Measurements from ENCODE around the gene GRIP1. TPM values are rescaled to one million over a fixed set of nuclear protein-coding genes. Genes with fewer than 3 reads are reported as not detected.

The GRIP1 gene
- total RNA-seq, 6 donors from 2014 or later, result 0.33 to 5.2 (median 1.7) TPM

DNA sequence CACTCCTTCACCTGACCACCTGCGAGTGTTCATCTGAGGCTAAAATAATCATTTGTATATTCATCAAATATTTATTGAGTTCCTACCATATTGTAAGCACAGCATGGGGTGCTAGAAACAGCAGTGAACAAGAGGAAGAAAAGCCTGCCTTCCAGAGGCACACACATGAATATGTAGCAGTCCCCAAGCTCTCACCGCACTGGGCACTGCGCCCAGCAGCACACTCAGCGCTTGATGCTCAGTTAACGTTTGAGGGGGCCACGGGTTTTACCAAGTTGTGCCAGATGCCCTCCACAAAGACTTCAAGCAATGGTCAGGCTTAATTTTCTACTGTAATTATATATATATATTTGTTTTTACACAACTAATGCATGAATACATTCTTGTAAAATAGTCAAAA, 324.6 kb downstream of the GRIP1 start:
- TF ChIP-seq POLR2A (IDR thresholded peaks at IDR 0.05) (no peak), POLR2AphosphoS5 (IDR thresholded peaks at IDR 0.05) (no peak), EP300 (IDR thresholded peaks at IDR 0.05) (no peak)
- TF ChIP-seq, protein P1, sequence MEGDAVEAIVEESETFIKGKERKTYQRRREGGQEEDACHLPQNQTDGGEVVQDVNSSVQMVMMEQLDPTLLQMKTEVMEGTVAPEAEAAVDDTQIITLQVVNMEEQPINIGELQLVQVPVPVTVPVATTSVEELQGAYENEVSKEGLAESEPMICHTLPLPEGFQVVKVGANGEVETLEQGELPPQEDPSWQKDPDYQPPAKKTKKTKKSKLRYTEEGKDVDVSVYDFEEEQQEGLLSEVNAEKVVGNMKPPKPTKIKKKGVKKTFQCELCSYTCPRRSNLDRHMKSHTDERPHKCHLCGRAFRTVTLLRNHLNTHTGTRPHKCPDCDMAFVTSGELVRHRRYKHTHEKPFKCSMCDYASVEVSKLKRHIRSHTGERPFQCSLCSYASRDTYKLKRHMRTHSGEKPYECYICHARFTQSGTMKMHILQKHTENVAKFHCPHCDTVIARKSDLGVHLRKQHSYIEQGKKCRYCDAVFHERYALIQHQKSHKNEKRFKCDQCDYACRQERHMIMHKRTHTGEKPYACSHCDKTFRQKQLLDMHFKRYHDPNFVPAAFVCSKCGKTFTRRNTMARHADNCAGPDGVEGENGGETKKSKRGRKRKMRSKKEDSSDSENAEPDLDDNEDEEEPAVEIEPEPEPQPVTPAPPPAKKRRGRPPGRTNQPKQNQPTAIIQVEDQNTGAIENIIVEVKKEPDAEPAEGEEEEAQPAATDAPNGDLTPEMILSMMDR (IDR thresholded peaks at IDR 0.05), result no peak

DNA sequence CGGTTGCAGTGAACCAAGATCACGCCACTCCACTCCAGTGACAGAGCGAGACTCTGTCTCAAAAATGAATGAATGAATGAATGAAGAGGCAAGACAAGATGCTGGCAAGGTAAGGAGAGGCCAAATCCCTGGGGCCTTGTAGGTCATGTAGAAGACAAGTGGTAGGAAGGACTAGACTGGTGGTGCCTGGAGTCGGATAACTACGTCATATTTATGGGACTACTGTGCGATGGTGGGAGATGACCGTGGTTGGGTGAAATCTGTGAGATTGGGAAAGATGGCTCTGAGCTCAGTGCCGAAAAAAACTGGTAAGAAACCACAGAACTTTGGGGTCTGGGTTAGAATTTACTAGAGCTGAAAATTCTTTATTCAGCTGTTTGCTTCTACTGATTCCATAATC, 326.0 kb downstream of the GRIP1 start:
- no peak for DNase-seq
- Histone ChIP-seq H3K27ac (no peak overlapping the region), H3K4me1 (no peaks in the 10 kb centered on the region), H3K27me3 (no peaks in the 10 kb centered on the region), H3K36me3 (no peaks in the 10 kb centered on the region), H3K4me3 (no peak overlapping the region), H3K9me3 (no peaks in the 10 kb centered on the region)
- TF ChIP-seq POLR2AphosphoS5 (IDR thresholded peaks at IDR 0.05), result no peak
- no peak for TF ChIP-seq POLR2A (IDR thresholded peaks at IDR 0.05)
- no peak for TF ChIP-seq EP300 (IDR thresholded peaks at IDR 0.05)
- TF ChIP-seq, protein P1 (IDR thresholded peaks at IDR 0.05), result no peak
- WGBS, 2 donors, result 94 to 96% methylated on average over 8 of the region's 8 CpGs
- ATAC-seq (ENCODE audit: low FRiP score in 2 of 2), result no peak

More for the DNA sequence above, 324.6 kb downstream of the GRIP1 start:
- ATAC-seq (ENCODE audit: low FRiP score in 2 of 2) (no peak), DNase-seq (peak in 1 of 2 donors; percentile 20)
- Histone ChIP-seq H3K27me3 (no peaks in the 10 kb centered on the region), H3K9me3 (no peaks in the 10 kb centered on the region), H3K4me1 (no peaks in the 10 kb centered on the region), H3K4me3 (no peak overlapping the region), H3K36me3 (no peaks in the 10 kb centered on the region), H3K27ac (no peak overlapping the region)
- 78% methylated on average over 6 of the region's 6 CpGs for WGBS, 2 donors

DNA sequence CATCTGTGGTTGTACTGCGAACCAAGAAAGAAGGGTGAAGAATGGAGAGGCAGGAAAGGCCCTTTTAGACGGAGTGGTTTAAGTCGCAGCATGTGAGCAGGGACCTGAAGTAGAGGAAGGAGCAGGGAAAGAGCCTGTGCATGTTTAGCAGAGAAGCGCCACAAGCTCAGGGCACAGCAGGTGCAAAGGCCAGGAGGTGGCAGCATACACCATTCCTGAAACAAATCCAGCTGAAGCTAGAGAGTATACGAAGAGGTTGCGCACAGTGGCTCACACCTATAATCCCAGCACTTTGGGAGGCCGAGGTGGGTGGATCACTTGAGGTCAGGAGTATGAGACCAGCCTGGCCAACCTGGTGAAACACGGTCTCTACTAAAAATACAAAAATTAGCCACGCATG, 326.7 kb downstream of the GRIP1 start:
- Histone ChIP-seq H3K27me3 (no peaks in the 10 kb centered on the region), H3K4me3 (no peak overlapping the region), H3K9me3 (no peaks in the 10 kb centered on the region), H3K4me1 (no peaks in the 10 kb centered on the region), H3K27ac (no peak overlapping the region), H3K36me3 (no peaks in the 10 kb centered on the region)
- ATAC-seq (ENCODE audit: low FRiP score in 2 of 2), result no peak
- DNase-seq, result peak in 1 of 2 donors; percentile 29
- TF ChIP-seq EP300 (IDR thresholded peaks at IDR 0.05), result no peak
- TF ChIP-seq, protein P1 (IDR thresholded peaks at IDR 0.05), result peak in 4 of 6 experiments; percentile 19 to 35 (median 26)
- WGBS, 2 donors, result 74 to 89% methylated on average over 9 of the region's 9 CpGs

DNA sequence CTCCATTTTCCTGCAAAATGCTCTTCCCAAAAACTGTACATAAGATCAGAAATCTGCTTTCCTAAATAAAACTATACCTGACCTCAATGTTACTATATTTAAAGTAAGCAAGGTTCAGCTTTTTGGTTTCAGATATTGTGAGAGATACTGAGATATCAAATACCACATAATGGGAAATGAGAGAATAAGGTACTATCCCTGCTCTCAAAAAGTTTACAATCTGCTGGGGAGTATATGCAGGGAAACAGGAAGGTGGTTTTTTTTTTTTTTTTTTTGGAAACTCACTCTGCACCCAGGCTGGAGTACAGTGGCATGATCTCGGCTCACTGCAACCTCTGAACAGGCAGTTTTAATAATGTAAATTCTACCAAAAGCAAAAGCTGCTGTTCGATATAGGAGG, 327.6 kb downstream of the GRIP1 start:
- Histone ChIP-seq H3K4me1 (no peaks in the 10 kb centered on the region), H3K4me3 (no peak overlapping the region), H3K27me3 (no peaks in the 10 kb centered on the region), H3K9me3 (no peaks in the 10 kb centered on the region), H3K36me3 (no peaks in the 10 kb centered on the region), H3K27ac (no peak overlapping the region)
- no peak for ATAC-seq (ENCODE audit: low FRiP score in 2 of 2)
- WGBS, 2 donors, result 89 to 91% methylated on average over 2 of the region's 2 CpGs
- DNase-seq, result no peak
- no peak for TF ChIP-seq POLR2AphosphoS5 (IDR thresholded peaks at IDR 0.05)
- TF ChIP-seq, protein P1 (IDR thresholded peaks at IDR 0.05), result no peak
- TF ChIP-seq POLR2A (IDR thresholded peaks at IDR 0.05), result no peak
- no peak for TF ChIP-seq EP300 (IDR thresholded peaks at IDR 0.05)

DNA sequence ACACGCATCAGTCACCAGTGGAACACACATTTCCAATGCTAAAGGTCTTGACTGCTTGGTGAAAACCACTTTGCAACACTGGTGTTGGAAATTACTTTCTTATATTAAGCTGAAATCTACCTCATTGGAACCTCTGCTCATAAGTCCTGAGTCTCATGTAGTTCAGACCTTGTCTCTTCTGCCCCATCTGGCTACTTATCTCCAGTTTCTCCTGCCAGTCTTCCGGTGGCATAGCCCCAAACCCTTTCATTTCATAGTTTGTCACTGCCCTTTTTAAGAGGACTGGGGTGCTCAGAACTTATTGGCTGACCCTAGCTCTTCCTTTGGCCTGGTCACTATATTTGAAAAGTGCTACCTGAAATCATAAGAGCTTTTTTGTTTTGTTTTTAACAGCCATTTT, 332.9 kb downstream of the GRIP1 start:
- no peak overlapping the region for H3K4me3 ChIP-seq
- 97 to 100% methylated on average over 2 of the region's 2 CpGs for WGBS, 2 donors
- no peak for ATAC-seq (ENCODE audit: low FRiP score in 2 of 2)

More for the DNA sequence above, 332.9 kb downstream of the GRIP1 start:
- no peak for DNase-seq
- no peaks in the 10 kb centered on the region for H3K4me1 ChIP-seq
- no peaks in the 10 kb centered on the region for H3K27me3 ChIP-seq
- H3K9me3 ChIP-seq, result peaks cover 0 to 10% (median 9%) of the 10 kb centered on the region in 4 donors
- TF ChIP-seq POLR2AphosphoS5 (IDR thresholded peaks at IDR 0.05) (no peak), POLR2A (IDR thresholded peaks at IDR 0.05) (no peak), EP300 (IDR thresholded peaks at IDR 0.05) (no peak)
- no peak overlapping the region for H3K27ac ChIP-seq
- H3K36me3 ChIP-seq, result peaks cover 0 to 23% (median 2%) of the 10 kb centered on the region in 4 donors
